Ishikawa (cell line): ENCODE measurements around the gene ZXDC.

Experiments
- EP300 ChIP-seq: IDR thresholded peaks from 2 replicates; pipeline ENCODE4 v1.6.1; 2012; ENCODE audit warnings: borderline replicate concordance
- TEAD4 ChIP-seq: IDR thresholded peaks from 2 replicates; pipeline ENCODE4 v1.6.1; 2012
- ZBTB7A ChIP-seq: IDR thresholded peaks from 2 replicates; pipeline ENCODE4 v1.6.1; 2012; ENCODE audit warnings: low read depth

DNA sequence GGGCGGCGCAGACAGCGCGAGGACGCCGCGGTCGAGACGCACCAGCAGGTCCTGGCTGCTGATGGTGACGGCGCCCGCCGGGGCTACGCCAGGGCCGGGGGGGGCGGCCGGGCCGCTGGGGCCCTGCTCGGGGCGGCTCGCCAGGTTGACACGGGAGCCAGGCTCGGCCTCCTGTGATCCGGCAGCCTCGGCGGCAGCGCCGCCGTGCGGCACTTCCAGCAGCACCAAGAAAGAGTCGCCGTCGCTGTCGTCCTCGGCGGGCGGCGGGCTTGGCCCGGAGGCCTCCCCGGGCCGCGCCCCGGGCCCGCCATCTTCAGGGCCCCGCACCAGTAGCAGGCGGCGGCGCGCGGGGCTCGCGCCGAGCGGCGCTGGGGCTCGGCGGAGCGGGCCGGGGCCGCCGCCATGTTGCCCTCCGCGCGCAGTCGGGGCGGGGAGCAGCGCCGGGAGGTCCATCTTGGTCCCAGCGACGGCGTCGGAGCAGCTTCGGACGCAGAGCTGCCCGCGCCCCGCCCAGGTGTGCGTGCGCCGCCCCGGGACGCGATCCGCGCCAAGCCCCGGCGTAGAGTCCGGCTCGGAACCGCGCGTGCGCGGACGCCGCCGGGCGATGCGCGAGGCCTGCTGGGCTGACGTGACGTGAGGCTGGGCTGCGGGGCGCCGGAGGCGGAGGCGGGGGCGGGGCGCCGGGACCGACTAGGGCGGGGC is at the start of gene ZXDC:
- TF ChIP-seq TEAD4 (no peak), EP300 (no peak), ZBTB7A (no peak)
